ENCODE results near the gene CEMIP.
A peak's percentile ranks its signal among the peaks of the same experiment; 100 is the strongest.

Gene CEMIP

DNA sequence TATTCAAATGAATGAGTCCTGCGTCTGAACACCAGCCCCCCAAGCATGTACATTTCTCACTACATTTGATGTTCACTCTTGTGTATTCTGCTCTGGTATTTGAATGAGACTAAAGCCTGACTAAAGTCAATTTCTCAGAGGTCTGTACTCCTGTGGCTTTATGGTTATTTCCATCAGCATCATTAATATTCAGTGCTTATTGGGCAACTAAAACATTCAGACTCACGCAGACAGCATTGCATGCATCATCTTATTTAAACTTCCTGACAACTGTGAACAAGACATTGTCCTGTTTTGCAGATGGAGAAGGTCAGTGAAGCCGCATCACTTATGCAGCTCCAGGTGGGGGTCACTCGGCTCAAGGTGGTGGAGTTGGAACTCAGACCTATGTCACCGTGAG lies 11.1 kb downstream of the CEMIP start:
- H3K27ac ChIP-seq, result no peak overlapping the region
- TF ChIP-seq, protein P1, sequence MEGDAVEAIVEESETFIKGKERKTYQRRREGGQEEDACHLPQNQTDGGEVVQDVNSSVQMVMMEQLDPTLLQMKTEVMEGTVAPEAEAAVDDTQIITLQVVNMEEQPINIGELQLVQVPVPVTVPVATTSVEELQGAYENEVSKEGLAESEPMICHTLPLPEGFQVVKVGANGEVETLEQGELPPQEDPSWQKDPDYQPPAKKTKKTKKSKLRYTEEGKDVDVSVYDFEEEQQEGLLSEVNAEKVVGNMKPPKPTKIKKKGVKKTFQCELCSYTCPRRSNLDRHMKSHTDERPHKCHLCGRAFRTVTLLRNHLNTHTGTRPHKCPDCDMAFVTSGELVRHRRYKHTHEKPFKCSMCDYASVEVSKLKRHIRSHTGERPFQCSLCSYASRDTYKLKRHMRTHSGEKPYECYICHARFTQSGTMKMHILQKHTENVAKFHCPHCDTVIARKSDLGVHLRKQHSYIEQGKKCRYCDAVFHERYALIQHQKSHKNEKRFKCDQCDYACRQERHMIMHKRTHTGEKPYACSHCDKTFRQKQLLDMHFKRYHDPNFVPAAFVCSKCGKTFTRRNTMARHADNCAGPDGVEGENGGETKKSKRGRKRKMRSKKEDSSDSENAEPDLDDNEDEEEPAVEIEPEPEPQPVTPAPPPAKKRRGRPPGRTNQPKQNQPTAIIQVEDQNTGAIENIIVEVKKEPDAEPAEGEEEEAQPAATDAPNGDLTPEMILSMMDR (IDR thresholded peaks at IDR 0.05), result no peak
- TF ChIP-seq ZFX (IDR thresholded peaks at IDR 0.05; ENCODE audit: borderline replicate concordance), result no peak

DNA sequence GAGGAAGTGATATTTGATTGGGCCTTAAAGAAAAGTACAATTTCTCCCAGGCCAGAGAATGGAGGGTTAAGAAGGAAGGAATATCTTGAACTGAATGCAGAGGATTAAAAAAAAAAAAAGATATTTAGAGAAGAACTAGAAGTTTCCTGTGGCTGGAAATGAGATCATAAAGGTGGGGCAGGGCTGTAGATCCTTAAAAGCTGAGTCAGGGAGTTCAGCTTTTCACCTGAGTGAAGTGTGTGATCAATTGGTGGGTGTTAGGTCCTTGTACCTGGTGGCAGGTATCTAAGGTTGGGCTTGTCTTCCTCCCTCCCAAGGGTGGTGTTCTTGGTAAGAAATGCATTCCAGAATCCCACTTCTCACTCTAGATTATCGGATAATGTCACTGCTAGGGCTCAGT lies 11.8 kb downstream of the CEMIP start:
- TF ChIP-seq, protein P1 (IDR thresholded peaks at IDR 0.05), result no peak
- no peak for TF ChIP-seq ZFX (IDR thresholded peaks at IDR 0.05; ENCODE audit: borderline replicate concordance)
- no peak overlapping the region for H3K27ac ChIP-seq

DNA sequence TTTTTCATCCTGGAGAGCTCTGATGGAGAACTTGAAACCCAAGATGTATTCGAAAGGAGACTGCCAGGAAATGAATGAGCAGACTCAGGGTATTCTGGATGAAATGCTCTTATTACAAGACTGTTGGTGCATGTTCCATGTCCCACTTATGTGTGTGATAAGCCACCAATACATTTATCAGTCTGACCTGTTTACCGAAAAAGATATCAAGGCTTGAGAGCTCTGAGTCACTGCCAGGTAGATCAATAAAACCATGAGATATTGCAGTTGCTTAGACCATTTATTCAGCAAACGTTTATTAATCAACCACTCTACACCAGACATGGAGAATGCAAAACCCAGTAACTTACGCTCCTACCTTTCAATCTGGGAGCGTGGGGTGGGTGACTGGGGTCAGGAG lies 17.2 kb downstream of the CEMIP start:
- H3K27ac ChIP-seq, result no peak overlapping the region
- no peak for TF ChIP-seq ZFX (IDR thresholded peaks at IDR 0.05; ENCODE audit: borderline replicate concordance)
- TF ChIP-seq, protein P1 (IDR thresholded peaks at IDR 0.05), result no peak

DNA sequence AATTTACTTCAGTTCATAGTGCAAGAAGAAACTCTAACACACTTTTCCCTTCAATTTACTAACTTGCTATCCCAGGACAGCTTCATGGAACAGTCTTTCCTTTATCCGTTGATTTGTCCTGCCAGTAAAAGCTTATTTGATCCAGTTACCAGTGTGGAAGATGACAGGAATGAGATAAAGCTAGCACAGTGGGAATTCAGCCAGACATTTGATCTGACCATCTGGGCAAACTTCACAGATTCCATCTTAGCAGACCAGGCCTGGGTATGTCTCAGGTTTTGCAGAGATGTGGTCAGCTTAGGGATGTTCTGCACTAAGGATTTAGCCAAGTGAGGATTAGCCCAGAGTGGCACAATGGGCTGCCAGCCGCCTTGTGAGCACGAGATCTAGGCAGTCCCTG lies 19.7 kb downstream of the CEMIP start:
- TF ChIP-seq, protein P1 (IDR thresholded peaks at IDR 0.05), result no peak
- no peak for TF ChIP-seq ZFX (IDR thresholded peaks at IDR 0.05; ENCODE audit: borderline replicate concordance)

DNA sequence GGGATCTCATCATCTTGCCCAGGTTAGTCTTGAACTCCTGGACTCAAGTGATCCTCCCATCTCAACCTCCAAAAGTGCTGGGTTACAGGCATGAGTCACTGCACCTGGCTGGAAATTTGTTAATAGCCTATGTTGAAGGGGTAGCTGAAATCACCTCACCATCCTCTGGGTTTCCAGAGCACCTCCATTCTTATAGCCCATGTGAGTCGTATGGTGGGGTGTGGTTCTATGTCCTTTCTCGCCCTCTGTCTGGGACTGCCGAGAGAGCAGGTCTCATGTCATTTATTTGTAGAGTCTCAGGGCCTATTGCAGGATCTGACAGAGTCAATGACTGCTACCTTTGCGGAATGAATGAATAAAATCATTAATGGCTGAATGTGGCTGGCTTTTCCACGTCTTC lies 20.9 kb downstream of the CEMIP start:
- no peak for TF ChIP-seq ZFX (IDR thresholded peaks at IDR 0.05; ENCODE audit: borderline replicate concordance)
- TF ChIP-seq, protein P1 (IDR thresholded peaks at IDR 0.05), result no peak
- no peak overlapping the region for H3K27ac ChIP-seq

More for the DNA sequence above, 19.7 kb downstream of the CEMIP start:
- H3K27ac ChIP-seq, result no peak overlapping the region

DNA sequence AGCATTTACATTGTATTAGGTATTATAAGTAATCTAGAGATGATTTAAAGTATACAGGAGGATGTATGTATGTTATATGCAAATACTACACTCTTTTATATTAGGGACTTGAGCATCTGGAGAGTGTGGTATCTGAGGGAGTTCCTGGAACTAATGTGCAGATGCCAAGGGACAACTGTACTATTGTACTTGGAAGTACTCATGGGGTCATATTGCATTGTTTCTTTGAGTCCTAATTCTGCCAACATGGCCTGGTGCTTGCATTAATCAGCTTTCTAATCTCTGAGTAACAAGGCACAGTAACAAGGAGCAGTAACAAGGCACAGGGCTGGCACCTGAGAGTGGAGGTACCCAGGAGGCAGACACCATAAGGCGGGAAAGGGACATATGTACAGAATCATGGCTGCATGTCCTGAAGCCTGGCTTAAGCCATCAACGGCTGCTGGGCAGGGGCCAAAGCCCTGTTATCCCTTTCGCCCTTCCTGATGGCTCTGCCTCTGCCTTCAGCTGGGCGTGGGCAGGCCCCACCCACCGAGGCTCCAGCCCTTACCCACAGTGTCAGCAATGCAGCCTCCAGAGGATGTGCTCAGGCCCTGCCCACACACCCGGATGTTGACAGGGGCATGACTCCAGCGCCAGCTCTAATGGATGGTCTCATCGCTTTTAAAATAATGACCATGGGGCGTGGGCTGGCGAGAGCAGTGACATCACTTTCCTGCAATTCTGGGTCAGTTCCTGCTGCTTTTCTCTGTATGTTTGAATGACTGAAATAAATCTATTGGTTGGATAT lies 22.9 kb downstream of the CEMIP start:
- H3K27ac ChIP-seq, result peak overlapping the region; percentile 90
- TF ChIP-seq, protein P1 (IDR thresholded peaks at IDR 0.05), result no peak
- TF ChIP-seq ZFX (IDR thresholded peaks at IDR 0.05; ENCODE audit: borderline replicate concordance), result no peak
